SK-N-MC (cell line): ENCODE measurements around the gene C2orf49.

Experiments used
- EZH2 ChIP-seq: fragments of 200-600 bp; sonication (generic); IDR thresholded peaks from one replicate; pipeline ENCODE4 v1.6.1; 2017; ENCODE audit warnings: antibody characterized with exemption
- POLR2AphosphoS5 ChIP-seq: IDR thresholded peaks from 2 replicates; pipeline ENCODE4 v1.6.1; 2012; ENCODE audit warnings: mild to moderate bottlenecking, low read depth, low read length, borderline replicate concordance

DNA sequence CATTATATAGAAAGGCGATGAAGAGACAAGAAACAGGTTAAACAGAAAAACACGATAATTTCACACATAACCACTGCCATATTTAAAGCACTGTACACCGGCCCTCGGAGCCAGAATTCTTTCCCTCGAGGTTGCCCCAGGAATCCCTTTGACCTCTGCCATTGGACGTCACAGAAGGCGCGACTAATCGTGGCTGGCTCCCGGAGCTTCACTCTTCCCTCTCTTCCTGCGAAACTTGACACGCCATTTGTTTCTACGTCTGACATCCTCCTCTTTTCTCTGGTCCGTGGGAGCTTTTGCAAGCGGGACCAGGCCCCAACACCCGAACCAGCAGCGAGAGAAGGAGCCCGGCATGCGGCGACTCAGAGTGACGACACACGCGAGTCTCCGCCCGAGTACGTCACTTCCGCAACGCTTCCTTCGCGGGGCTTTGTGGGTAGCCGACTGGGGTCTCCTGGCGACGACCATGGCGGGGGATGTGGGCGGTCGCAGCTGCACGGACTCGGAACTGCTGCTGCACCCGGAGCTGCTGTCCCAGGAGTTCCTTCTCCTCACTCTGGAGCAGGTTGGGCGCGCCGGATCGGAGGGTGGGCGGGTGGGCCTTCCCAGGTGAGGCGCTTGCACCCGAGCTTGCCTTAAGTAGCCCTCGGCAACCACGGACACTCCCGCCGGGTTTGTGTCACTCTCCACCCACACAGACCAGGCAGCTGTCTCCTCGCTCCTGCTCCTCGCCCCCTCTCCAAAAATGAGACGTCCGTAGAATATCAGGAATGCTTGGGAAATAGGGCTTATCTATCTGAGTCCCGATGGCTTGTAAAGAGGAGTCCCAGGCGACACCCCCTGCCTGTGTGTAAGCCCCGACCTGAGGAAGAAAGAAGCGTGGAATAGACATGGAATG, at the start of gene C2orf49:
- TF ChIP-seq POLR2AphosphoS5 (peak; percentile 76), EZH2 (no peak)
